Uterus (tissue), 2 donors: ENCODE results near the gene MXD1.

ENCODE experiments used
- CTCF ChIP-seq, 4 experiments: fragments of 200-600 bp in 2 of 4; fragments of 450-650 bp in 2 of 4; sonication (generic) in 2 of 4; IDR thresholded peaks; one replicate each; pipeline ENCODE4 v1.5.1; 2016 to 2019; ENCODE audit warnings: antibody characterized with exemption in 4 of 4, mild to moderate bottlenecking in 2 of 4, moderate library complexity in 1 of 4
- POLR2A ChIP-seq, 2 donors: fragments of 450-650 bp; IDR thresholded peaks; one replicate each; pipeline ENCODE4 v1.6.1; 2016; ENCODE audit warnings: antibody characterized with exemption in 2 of 2, mild to moderate bottlenecking in 1 of 2, moderate library complexity in 1 of 2

DNA sequence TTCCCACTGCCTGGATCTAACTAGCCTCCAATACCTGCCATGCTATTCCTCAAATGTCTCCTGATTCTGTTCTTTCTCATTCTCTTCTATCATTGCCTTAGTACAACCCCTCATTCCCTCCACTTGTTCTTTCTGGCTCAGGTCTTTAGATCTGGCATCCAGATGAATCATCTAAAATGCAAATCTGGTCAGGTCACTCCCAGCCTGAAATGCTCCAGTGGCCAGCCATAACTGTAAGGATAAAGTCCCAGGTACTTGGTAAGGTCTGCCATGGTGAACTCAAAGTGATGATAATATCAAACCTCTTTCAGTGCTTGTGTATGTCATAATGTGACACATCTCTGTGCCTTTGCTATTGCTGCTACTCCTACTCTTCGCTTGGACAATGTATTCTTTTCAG is 24.0 kb upstream of the MXD1 start:
- TF ChIP-seq CTCF (IDR thresholded peaks at IDR 0.05) = no peak
- TF ChIP-seq POLR2A (IDR thresholded peaks at IDR 0.05) = no peak
